Loucy (cell line): ENCODE data around the gene SWI5.

Source experiments
- H2AFZ ChIP-seq: fragments of 200-600 bp; sonication (generic); 2 replicates; pipeline ENCODE4 v1.6.0; 2016; ENCODE audit warnings: antibody characterized with exemption, mild to moderate bottlenecking, low read length, moderate library complexity
- H3F3A ChIP-seq: fragments of 200-600 bp; 2 replicates; pipeline ENCODE4 v1.6.0; 2016; ENCODE audit warnings: antibody characterized with exemption, low read depth, mild to moderate bottlenecking
- H3K27me3 ChIP-seq: fragments of 200-600 bp; sonication (generic); 2 replicates; pipeline ENCODE4 v1.6.1; 2014; ENCODE audit warnings: low read length, mild to moderate bottlenecking; ENCODE audit not compliant: insufficient read depth, poor library complexity, severe bottlenecking
- H3K36me3 ChIP-seq: fragments of 200-600 bp; sonication (generic); 2 replicates; pipeline ENCODE4 v1.6.1; 2016; ENCODE audit warnings: low read length; ENCODE audit not compliant: insufficient read depth
- H3K4me1 ChIP-seq: fragments of 200-600 bp; sonication (generic); 2 replicates; pipeline ENCODE4 v1.5.1; 2014; ENCODE audit warnings: low read length, mild to moderate bottlenecking; ENCODE audit not compliant: insufficient read depth, poor library complexity, severe bottlenecking
- H3K4me2 ChIP-seq: fragments of 200-600 bp; sonication (generic); 2 replicates; pipeline ENCODE4 v1.6.0; 2014; ENCODE audit warnings: antibody characterized with exemption, low read length, low read depth, mild to moderate bottlenecking; ENCODE audit not compliant: poor library complexity, severe bottlenecking
- H3K4me3 ChIP-seq: fragments of 200-600 bp; sonication (generic); 2 replicates; pipeline ENCODE4 v1.5.1; 2014; ENCODE audit warnings: low read length, mild to moderate bottlenecking, mixed read lengths; ENCODE audit not compliant: poor library complexity, severe bottlenecking
- H3K79me2 ChIP-seq: fragments of 200-600 bp; sonication (generic); 2 replicates; pipeline ENCODE4 v1.6.1; 2014; ENCODE audit warnings: low read length; ENCODE audit not compliant: insufficient read depth
- H3K9ac ChIP-seq: fragments of 200-600 bp; sonication (generic); 2 replicates; pipeline ENCODE4 v1.6.0; 2014; ENCODE audit warnings: mild to moderate bottlenecking, low read depth, low read length, moderate library complexity; ENCODE audit not compliant: poor library complexity, severe bottlenecking
- H3K9me2 ChIP-seq: fragments of 200-600 bp; sonication (generic); replicated peaks from 2 replicates; pipeline ENCODE4 v1.6.1; 2016; ENCODE audit warnings: low read depth, low read length, mixed read lengths
- H3K9me3 ChIP-seq: fragments of 200-600 bp; sonication (generic); 2 replicates; pipeline ENCODE4 v1.6.1; 2014; ENCODE audit warnings: mild to moderate bottlenecking, antibody characterized with exemption, low read length, low read depth; ENCODE audit not compliant: insufficient read depth
- H4K20me1 ChIP-seq: fragments of 200-600 bp; sonication (generic); 2 replicates; pipeline ENCODE4 v1.6.0; 2014; ENCODE audit warnings: antibody characterized with exemption, low read length, mild to moderate bottlenecking; ENCODE audit not compliant: insufficient read depth, poor library complexity, severe bottlenecking
- EZH2phosphoT487 ChIP-seq: fragments of 200-600 bp; IDR thresholded peaks from 2 replicates; pipeline ENCODE4 v1.6.1; 2018; ENCODE audit warnings: antibody characterized with exemption, mild to moderate bottlenecking, moderate library complexity, borderline replicate concordance
- TF ChIP-seq, protein P1 (sequence below): fragments of 200-600 bp; sonication (generic); conservative IDR thresholded peaks from 2 replicates; pipeline ENCODE4 v1.5.1; 2014; ENCODE audit warnings: mild to moderate bottlenecking, antibody characterized with exemption, low read length

SWI5 gene

DNA sequence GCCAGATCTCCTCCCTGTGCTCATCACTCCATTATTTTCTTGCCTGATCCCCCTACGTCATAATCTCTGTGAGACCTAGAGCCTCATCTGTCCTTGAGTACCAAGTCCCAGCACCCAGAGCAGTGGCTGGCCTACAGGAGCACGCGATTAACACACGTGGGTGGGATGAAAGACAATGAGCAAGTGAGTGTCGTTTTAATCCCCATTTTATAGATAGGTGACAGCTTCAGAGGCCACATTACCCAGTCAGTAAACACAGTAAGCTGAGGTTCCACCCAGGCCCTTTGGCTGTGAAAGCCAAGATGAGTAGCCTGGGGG is 28.9 kb downstream of the SWI5 start:
- Histone ChIP-seq H3F3A (no peaks in the 10 kb centered on the region), H4K20me1 (no peaks in the 10 kb centered on the region), H3K4me2 (no peak overlapping the region), H3K4me1 (no peaks in the 10 kb centered on the region), H3K4me3 (no peak overlapping the region), H2AFZ (no peak overlapping the region), H3K9me3 (no peaks in the 10 kb centered on the region), H3K79me2 (no peaks in the 10 kb centered on the region), H3K9me2 (no peaks in the 10 kb centered on the region), H3K9ac (no peak overlapping the region), H3K36me3 (peaks cover 11% of the 10 kb centered on the region; the same call in 1 of the 2 replicates), H3K27me3 (no peaks in the 10 kb centered on the region)
- TF ChIP-seq, protein P1, sequence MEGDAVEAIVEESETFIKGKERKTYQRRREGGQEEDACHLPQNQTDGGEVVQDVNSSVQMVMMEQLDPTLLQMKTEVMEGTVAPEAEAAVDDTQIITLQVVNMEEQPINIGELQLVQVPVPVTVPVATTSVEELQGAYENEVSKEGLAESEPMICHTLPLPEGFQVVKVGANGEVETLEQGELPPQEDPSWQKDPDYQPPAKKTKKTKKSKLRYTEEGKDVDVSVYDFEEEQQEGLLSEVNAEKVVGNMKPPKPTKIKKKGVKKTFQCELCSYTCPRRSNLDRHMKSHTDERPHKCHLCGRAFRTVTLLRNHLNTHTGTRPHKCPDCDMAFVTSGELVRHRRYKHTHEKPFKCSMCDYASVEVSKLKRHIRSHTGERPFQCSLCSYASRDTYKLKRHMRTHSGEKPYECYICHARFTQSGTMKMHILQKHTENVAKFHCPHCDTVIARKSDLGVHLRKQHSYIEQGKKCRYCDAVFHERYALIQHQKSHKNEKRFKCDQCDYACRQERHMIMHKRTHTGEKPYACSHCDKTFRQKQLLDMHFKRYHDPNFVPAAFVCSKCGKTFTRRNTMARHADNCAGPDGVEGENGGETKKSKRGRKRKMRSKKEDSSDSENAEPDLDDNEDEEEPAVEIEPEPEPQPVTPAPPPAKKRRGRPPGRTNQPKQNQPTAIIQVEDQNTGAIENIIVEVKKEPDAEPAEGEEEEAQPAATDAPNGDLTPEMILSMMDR, result no peak
- no peak for TF ChIP-seq EZH2phosphoT487

DNA sequence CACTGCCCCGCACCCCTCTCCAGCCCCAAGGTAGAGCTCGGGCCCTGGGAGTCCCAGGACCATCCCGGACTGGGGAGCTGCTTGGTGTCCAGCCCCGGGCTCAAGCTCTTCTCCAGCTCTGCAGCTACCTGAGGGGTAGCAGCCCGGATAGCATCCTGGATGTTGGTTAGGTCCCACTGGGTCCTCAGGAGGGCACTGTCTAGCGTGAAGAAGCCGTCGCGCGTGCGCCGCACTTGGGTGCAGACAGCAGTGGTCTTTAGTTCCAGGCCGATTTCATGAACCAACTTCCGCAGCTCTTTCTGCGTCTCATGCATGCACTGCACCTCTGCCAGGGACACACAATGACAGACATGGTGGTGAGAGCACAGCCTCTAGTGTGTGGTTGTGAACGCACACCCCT is 33.5 kb downstream of the SWI5 start:
- Histone ChIP-seq H3F3A (no peaks in the 10 kb centered on the region), H3K9me3 (no peaks in the 10 kb centered on the region), H4K20me1 (no peaks in the 10 kb centered on the region), H3K4me3 (no peak overlapping the region), H3K36me3 (peaks cover 24% of the 10 kb centered on the region; the same call in 1 of the 2 replicates), H2AFZ (no peak overlapping the region), H3K79me2 (no peaks in the 10 kb centered on the region), H3K4me2 (no peak overlapping the region), H3K4me1 (no peaks in the 10 kb centered on the region), H3K9ac (no peak overlapping the region), H3K27me3 (no peaks in the 10 kb centered on the region), H3K9me2 (no peaks in the 10 kb centered on the region)
- TF ChIP-seq, protein P1, result no peak
- no peak for TF ChIP-seq EZH2phosphoT487

DNA sequence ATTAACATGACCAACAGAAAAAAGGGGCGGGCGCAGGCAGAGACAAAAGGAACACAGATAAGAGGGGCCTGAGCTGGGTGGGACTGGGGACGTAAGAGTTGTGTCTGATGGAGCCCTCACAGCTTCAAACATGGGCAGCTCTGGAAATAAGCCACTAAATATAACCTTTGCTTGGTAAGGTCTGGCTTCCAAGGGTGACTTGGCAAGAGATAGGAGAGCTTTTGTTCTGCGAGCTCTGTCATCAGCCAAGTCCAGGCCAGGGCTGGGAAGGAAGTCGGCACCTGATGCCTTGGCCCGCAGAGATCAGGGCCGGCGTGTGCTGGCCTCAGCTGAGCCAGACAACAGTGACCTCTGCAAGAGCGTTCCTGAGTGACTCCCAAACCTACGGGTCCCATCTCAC is 34.4 kb downstream of the SWI5 start:
- TF ChIP-seq, protein P1, result no peak
- TF ChIP-seq EZH2phosphoT487, result no peak
- Histone ChIP-seq H3K4me1 (no peaks in the 10 kb centered on the region), H3K27me3 (no peaks in the 10 kb centered on the region), H3K4me3 (no peak overlapping the region), H3F3A (no peaks in the 10 kb centered on the region), H3K79me2 (no peaks in the 10 kb centered on the region), H3K9me3 (no peaks in the 10 kb centered on the region), H3K36me3 (peaks cover 29% of the 10 kb centered on the region; the same call in 1 of the 2 replicates), H3K4me2 (no peak overlapping the region), H4K20me1 (no peaks in the 10 kb centered on the region), H3K9me2 (no peaks in the 10 kb centered on the region), H2AFZ (no peak overlapping the region), H3K9ac (no peak overlapping the region)
